ENCODE measurements around the gene COX17.

The COX17 gene

GRCh38 chr3:119703820-119704531, 26.8 kb upstream of the COX17 start:
- Histone ChIP-seq H2AFZ (ENCODE audit: low read depth, low read length, severe bottlenecking) (no peak overlapping the region), H3K9me2 (replicated peaks; ENCODE audit: insufficient read depth, low read length) (no peaks in the 10 kb centered on the region), H3F3A (ENCODE audit: insufficient read depth) (no peaks in the 10 kb centered on the region), H3K9ac (ENCODE audit: low read length) (no peak overlapping the region), H3K27me3 (ENCODE audit: low read length) (no peaks in the 10 kb centered on the region), H3K4me2 (ENCODE audit: low read depth, low read length, poor library complexity, severe bottlenecking) (no peak overlapping the region), H3K4me3 (ENCODE audit: insufficient read depth, low read length, poor library complexity, severe bottlenecking) (no peak overlapping the region), H3K27ac (ENCODE audit: low read depth, low read length) (no peak overlapping the region), H3K36me3 (ENCODE audit: low read length) (no peaks in the 10 kb centered on the region), H4K20me1 (ENCODE audit: low read depth, low read length) (no peaks in the 10 kb centered on the region), H3K79me2 (ENCODE audit: insufficient read depth, low read length) (no peaks in the 10 kb centered on the region), H3K9me3 (ENCODE audit: insufficient read depth, low read length) (no peaks in the 10 kb centered on the region)
- no peak for TF ChIP-seq EZH2phosphoT487 (conservative IDR thresholded peaks at IDR 0.05; ENCODE audit: low read length)
- TF ChIP-seq CTCF (IDR thresholded peaks at IDR 0.05; ENCODE audit: insufficient read depth, low read length, poor library complexity, severe bottlenecking), result no peak

GRCh38 chr3:119702530-119703527, 25.6 kb upstream of the COX17 start, which contains the start of gene CFAP91:
TSS of gene CFAP91 (plus strand) at chr3:119703022. CDS start at chr3:119703099, 77 bp downstream.
- no peaks in the 10 kb centered on the region for H3K27me3 ChIP-seq (ENCODE audit: low read length)
- TF ChIP-seq CTCF (IDR thresholded peaks at IDR 0.05; ENCODE audit: insufficient read depth, low read length, poor library complexity, severe bottlenecking) (no peak), EZH2phosphoT487 (conservative IDR thresholded peaks at IDR 0.05; ENCODE audit: low read length) (no peak)
- H3K79me2 ChIP-seq (ENCODE audit: insufficient read depth, low read length), result no peaks in the 10 kb centered on the region
- H3K4me3 ChIP-seq (ENCODE audit: insufficient read depth, low read length, poor library complexity, severe bottlenecking), result no peak within 1 kb of the TSS
- no peaks in the 10 kb centered on the region for H3K36me3 ChIP-seq (ENCODE audit: low read length)
- no peak within 1 kb of the TSS for H3K27ac ChIP-seq (ENCODE audit: low read depth, low read length)
- no peaks in the 10 kb centered on the region for H3F3A ChIP-seq (ENCODE audit: insufficient read depth)
- H3K4me2 ChIP-seq (ENCODE audit: low read depth, low read length, poor library complexity, severe bottlenecking), result no peak within 1 kb of the TSS
- H3K9me2 ChIP-seq (replicated peaks; ENCODE audit: insufficient read depth, low read length), result no peaks in the 10 kb centered on the region
- no peak within 1 kb of the TSS for H3K9ac ChIP-seq (ENCODE audit: low read length)
- no peaks in the 10 kb centered on the region for H4K20me1 ChIP-seq (ENCODE audit: low read depth, low read length)
- no peak within 1 kb of the TSS for H2AFZ ChIP-seq (ENCODE audit: low read depth, low read length, severe bottlenecking)
- H3K9me3 ChIP-seq (ENCODE audit: insufficient read depth, low read length), result no peaks in the 10 kb centered on the region

GRCh38 chr3:119700920-119701734, 23.9 kb upstream of the COX17 start:
- Histone ChIP-seq H3F3A (ENCODE audit: insufficient read depth) (no peaks in the 10 kb centered on the region), H2AFZ (ENCODE audit: low read depth, low read length, severe bottlenecking) (no peak overlapping the region), H3K36me3 (ENCODE audit: low read length) (no peaks in the 10 kb centered on the region), H3K4me2 (ENCODE audit: low read depth, low read length, poor library complexity, severe bottlenecking) (no peak overlapping the region), H4K20me1 (ENCODE audit: low read depth, low read length) (no peaks in the 10 kb centered on the region), H3K4me3 (ENCODE audit: insufficient read depth, low read length, poor library complexity, severe bottlenecking) (no peak overlapping the region), H3K27ac (ENCODE audit: low read depth, low read length) (no peak overlapping the region), H3K9me3 (ENCODE audit: insufficient read depth, low read length) (no peaks in the 10 kb centered on the region), H3K9me2 (replicated peaks; ENCODE audit: insufficient read depth, low read length) (no peaks in the 10 kb centered on the region), H3K79me2 (ENCODE audit: insufficient read depth, low read length) (no peaks in the 10 kb centered on the region), H3K27me3 (ENCODE audit: low read length) (no peaks in the 10 kb centered on the region), H3K9ac (ENCODE audit: low read length) (no peak overlapping the region)
- TF ChIP-seq CTCF (IDR thresholded peaks at IDR 0.05; ENCODE audit: insufficient read depth, low read length, poor library complexity, severe bottlenecking) (no peak), EZH2phosphoT487 (conservative IDR thresholded peaks at IDR 0.05; ENCODE audit: low read length) (no peak)
